GM19328 (cell line): ENCODE measurements around the gene SPR.

ENCODE experiments used
- ATAC-seq: cut with Tn5 transposase; IDR thresholded peaks from one replicate; pipeline ENCODE4 v1.9.1; 2021; ENCODE audit warnings: mild to moderate bottlenecking, moderate library complexity; ENCODE audit not compliant: unreplicated experiment

SPR gene

GRCh38 chr2:72929010-72929409, 41.8 kb downstream of the SPR start:
- no peak for ATAC-seq

GRCh38 chr2:72931280-72931910, 44.2 kb downstream of the SPR start:
- ATAC-seq: no peak

- ATAC-seq: no peak
Observed at GRCh38 chr2:72932045-72932740, 45.0 kb downstream of the SPR start.

DNA sequence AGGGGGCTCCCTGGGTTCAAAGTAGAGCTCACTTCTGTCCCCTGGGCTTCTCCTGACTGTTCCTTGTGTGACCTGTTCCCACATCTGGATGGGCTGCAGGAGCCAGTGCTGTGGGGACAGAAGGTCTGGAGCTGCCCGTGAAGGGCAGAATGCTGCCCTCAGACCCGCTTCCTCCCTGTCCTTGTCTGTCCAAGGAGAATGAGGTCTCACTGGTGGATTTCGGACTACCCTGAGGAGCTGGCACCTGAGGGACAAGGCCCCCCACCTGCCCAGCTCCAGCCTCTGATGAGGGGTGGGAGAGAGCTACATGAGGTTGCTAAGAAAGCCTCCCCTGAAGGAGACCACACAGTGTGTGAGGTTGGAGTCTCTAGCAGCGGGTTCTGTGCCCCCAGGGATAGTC, 45.6 kb downstream of the SPR start:
- no peak for ATAC-seq

GRCh38 chr2:72933207-72933606, 46.0 kb downstream of the SPR start:
- no peak for ATAC-seq

DNA sequence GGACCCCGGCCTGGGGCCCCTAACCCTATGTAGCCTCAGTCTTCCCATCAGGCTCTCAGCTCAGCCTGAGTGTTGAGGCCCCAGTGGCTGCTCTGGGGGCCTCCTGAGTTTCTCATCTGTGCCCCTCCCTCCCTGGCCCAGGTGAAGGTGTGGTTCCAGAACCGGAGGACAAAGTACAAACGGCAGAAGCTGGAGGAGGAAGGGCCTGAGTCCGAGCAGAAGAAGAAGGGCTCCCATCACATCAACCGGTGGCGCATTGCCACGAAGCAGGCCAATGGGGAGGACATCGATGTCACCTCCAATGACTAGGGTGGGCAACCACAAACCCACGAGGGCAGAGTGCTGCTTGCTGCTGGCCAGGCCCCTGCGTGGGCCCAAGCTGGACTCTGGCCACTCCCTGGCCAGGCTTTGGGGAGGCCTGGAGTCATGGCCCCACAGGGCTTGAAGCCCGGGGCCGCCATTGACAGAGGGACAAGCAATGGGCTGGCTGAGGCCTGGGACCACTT, 46.5 kb downstream of the SPR start:
- no peak for ATAC-seq

- no peak for ATAC-seq
Observed at GRCh38 chr2:72934683-72935610, 47.7 kb downstream of the SPR start.

DNA sequence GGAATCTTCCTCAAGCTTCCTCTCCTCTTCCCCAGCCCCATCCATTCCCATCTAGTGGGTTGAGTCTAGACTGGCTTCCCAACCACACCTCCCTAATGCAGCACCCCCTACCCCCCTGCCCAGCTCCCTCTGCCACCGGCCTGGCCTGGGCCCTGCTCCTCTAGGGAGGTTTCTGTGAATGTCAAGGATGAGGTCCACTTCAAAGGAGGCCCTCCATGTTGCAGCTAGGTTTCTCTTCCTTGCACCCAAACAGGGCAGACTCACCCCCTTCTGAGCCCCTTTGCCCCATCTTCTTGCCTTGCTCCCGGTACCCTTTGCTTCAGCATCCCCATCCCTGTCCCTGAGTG, 48.4 kb downstream of the SPR start:
- ATAC-seq: no peak

- ATAC-seq: no peak
Observed at GRCh38 chr2:72936660-72937355, 49.6 kb downstream of the SPR start.

DNA sequence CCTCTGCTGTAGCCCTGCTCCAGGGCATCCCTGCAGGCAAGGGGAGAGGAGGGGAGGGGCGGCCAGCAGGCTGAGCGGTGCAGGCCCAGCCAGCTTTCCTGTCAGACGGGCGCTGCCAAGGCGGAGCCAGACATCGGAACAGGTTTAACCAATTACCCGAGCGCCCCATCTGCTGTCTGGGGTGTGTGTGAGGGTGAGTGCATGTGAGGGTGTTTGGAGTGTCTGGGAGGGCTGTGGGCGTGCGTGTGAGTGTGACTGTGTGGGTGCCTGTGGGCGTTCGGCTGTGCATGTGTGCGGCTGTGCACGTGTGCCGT, 50.1 kb downstream of the SPR start:
- no peak for ATAC-seq

DNA sequence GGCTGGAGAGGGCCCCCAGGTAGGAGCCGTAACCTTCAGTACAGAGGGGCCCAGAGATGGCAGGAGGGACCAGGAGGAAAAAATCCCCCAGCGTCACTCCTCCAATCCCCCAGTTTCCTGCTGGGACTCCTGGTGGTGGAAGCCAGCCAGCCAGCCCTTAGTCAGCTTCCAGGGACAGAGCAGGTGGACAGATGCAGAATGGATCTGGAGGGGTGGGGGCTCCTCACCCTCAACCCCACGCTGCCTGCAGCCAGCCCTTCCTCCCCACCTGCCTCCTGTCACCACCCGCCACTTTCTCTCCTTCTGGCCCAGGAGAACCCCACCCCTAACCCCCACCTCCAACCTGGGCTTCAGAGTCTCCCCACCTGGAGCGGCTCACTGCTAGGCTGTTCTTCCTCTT, 51.2 kb downstream of the SPR start:
- no peak for ATAC-seq

- no peak for ATAC-seq
Observed at GRCh38 chr2:72940361-72940760, 53.2 kb downstream of the SPR start.

- ATAC-seq: no peak
Observed at GRCh38 chr2:72940786-72941185, 53.6 kb downstream of the SPR start.
